Hematopoietic multipotent progenitor cell (in vitro differentiated cells): ENCODE data around the gene RANBP17. TPM values are rescaled to one million over a fixed set of nuclear protein-coding genes. Genes with fewer than 3 reads are reported as not detected.

Experiments used
- DNase-seq, 3 donors: peaks; one replicate each; pipeline ENCODE4 v3.0.0-alpha.2; 2011 to 2015; ENCODE audit warnings: low read depth in 2 of 3, low spot score in 2 of 3
- total RNA-seq: library from RNA; depleted of rRNA; stranded (reverse); fragments of >200 nt; gene quantifications from one replicate; pipeline ENCODE4 v1.2.3, GENCODE V29; 2012

RANBP17 gene
- total RNA-seq, 1 donor, result 12.4 TPM

DNA sequence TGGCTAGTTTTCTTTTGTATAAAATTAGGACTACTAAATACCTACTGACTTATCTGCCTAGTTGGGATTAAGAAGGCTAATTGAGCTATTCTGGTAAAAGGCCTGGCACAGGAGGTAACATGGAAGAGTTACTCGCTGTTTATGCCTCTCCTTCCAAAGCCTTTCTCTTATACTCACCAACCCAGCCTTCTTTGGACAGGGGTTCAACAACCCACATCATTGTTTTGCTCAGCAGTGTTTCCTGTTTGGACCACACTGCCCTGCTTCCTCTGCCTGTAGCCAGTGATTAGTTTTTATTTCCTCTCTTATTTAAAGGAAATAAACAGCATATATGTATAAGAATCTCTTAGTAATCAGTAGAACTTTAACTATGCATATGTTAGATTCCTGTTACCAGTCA lies 362.1 kb downstream of the RANBP17 start:
- DNase-seq, result no peak

DNA sequence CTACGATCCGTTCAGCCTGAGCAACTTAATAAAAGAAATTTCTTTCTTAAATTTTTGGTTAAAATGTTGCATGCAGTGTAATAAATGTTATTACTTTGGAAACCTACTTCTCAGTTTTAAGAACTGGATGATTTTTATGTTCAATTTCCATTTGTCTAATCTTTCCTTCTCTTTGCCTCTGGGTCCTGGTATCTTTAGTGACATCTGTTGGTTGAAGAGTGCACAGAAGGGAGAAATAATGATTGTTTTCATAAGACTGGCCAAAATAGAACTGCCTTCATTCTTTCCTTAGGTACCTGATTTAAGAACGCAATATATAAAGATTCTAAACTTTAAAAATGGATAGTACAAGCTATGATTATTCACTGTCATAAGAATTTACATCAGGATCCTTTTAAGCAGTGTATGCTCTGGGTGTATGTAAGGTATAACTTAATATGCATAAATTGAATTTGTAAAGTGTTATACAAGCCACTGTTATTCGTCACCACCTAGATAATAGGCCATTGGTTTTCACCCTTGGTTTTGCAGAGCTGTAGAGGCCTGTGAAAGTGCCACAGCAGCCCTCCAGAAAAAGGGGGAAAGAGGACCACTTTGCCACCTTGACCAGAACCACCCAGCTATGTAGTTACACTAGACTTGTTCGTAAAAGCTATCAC lies 364.4 kb downstream of the RANBP17 start:
- peak in 1 of 3 donors; percentile 13 for DNase-seq

DNA sequence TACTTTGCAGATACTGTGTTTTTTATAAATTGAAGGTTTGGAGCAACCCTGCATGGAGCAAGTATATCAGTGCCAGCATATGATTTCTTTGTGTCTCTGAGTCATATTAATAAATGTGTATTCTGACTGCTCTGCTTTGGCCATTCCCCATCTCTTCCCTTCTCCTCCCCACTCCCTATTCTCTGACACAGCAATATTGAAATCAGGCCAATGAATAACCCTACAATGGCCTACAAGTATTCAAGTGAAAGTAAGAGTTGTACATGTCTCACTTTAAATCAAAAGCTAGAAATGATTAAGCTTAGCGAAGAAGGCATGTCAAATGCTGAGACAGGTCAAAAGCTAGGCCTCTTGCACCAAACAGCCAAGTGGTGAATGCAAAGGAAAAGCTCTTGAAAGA lies 365.0 kb downstream of the RANBP17 start:
- no peak for DNase-seq

DNA sequence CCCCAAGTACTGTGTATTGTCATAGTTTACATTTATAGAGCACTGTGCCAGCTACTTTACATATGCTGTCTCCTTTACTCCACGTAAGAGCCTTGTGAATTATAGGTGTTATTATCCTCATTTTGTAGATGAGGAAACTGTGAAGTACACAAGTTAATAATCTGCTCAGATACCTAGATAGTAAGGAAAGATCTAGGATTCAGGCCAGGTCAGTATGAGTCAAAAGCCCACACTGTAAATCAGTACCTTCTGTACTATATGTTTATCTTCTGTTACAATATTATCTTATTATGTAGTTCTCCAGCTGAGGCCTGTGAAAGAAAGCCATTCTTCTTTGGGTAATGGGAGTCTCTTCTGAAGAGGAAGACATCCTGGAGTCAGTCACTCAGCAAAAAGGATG lies 374.8 kb downstream of the RANBP17 start:
- DNase-seq, result no peak

DNA sequence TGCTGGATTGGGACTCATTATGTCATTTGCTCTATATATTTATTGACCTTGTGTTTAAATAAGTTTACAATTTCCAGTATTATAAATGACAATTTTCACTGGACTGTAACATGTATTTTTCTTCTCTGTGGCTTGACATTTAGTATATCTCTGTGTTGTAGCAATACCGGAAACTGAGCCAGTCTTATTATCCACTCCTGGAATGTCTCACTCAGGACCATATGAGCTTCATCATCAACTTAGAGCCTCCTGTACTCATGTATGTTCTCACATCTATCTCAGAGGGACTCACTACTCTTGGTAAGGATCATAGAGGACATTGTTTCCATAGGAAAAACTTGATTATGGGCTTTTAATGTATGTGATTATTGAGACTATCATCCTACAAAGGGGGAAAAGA lies 380.7 kb downstream of the RANBP17 start:
- DNase-seq, result no peak

DNA sequence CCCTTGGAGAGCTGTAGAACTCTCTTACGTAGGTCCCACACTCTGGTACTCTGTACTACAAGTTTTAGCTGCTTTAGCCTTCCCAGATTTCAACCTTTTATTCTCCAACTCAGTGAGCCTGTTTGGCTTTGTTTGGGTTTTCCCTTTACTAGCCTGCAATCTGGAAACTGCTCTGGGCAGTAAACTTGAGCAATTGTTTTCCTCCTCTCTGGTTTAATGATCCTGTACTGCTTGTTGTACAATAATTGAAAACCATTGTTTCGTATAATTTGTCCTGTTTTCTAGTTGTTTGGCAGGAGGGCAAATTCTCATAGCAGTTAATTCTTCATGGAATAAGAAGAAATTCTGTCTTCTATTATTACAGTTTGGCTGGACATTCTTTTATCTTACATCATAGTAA lies 384.4 kb downstream of the RANBP17 start:
- DNase-seq, result no peak

DNA sequence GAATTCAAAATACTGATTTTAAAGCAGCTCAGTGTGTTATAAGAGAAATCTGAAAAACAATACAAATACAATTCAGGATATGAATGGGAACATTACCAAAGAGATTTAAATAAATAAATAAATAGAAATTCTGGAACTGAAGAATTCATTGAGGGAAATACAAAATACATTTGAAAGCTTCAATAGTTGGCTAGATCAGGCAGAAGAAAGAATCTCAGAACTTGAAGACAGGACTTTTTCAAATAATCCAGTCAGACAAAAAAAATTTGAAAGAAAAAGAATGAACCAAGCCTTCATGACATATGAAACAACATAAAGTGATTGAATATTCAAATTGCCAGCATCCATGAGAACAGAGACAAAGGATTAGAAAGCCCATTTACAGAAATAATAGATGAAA lies 387.6 kb downstream of the RANBP17 start:
- DNase-seq, result no peak

DNA sequence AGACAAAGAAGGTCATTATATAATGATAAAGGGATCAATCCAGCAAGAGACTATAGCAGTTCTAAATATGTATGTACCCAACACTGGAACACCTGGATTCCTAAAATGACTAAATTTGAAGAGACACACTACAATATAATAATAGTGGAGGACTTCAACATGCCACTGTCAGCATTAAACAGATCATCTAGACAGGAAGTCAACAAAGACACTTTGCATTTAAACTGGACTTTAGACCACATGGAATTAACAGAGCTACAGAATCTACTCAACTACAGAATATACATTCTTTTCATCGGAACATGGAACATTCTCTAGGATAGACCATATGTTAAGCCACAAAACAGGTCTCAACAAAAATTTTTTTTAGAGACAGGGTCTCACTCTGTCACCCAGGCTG lies 388.9 kb downstream of the RANBP17 start:
- no peak for DNase-seq

DNA sequence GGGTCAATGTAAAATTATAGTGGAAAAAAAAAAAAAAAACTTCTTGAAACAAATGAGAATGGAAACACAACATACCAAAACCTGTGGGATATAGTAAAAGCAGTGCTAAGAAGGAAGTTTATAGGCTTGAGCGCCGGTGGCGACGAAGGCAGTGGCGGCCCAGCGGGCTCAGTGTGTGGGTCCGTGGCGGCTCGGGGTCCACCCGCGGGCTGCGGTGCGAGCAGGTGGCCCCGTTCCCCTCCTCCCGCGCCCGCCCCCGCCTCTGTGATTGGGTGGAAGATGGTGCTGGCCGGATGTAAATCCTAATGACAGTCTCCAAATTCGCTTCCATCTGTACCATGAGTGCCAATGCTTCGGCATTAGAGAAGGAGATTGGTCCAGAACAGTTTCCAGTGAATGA lies 389.7 kb downstream of the RANBP17 start:
- no peak for DNase-seq

DNA sequence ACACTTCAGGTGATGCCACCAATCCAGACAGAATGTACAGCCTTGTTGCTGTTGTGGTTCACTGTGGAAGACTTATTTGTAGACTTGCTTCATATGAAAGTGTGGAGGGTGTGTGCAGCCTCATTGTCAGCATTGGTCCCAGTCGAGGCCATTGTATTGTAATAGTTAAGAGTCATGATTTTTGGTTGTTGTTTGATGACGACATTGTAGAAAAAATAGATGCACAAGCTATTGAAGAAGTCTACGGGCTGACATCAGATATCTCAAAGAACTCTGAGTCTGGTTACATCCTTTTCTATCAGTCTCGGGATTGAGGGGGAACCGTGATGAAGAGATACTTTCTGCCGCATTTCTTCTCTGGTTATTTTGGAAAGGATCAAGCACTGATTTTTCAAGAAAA lies 390.9 kb downstream of the RANBP17 start:
- no peak for DNase-seq

DNA sequence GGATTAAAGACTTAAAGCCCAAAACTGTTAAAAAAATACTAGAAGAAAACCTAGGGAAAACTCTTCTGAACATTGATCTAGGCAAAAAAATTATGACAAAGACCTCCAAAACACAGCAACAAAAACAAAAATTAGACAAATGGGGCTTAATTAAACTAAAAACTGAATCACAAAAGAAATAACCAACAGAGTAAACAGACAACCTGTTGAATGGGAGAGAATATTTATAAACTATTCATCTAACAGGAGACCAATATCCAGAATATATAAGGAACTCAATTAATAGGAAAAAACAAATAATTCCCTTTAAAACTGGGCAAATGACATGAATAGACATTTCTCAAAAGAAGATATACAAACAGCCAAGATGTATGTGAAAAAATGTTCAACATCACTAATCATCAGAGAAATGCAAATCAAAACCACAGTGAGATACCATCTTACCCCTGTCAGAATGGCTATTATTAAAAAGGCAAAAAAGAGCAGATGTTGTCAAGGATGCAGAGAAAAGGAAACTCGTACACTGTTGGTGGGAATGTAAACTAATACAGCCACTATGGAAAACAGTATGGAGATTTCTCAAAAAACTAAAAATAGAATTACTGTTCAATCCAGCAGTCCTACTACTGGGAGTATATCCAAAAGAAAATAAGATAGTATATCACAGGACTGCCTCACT lies 397.1 kb downstream of the RANBP17 start:
- no peak for DNase-seq

DNA sequence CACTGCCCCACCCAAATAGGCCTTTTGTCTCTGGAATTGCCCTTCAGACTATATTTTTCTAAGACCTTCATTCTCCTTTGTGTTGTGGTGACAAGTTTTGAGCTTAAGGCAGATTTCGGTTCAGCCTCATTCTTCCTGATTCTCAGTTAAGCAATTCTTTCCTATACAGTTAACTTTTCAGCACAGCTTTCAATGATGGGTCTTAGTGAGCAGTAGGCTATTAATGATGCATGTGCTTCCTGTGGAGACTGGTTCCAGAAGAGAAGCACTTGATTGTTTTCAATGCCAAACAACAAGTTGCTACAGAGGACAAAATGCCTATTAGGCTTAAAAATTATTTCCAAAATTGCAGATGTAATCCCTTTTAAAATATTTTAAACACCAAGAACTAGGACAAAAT lies 399.5 kb downstream of the RANBP17 start:
- DNase-seq, result no peak

DNA sequence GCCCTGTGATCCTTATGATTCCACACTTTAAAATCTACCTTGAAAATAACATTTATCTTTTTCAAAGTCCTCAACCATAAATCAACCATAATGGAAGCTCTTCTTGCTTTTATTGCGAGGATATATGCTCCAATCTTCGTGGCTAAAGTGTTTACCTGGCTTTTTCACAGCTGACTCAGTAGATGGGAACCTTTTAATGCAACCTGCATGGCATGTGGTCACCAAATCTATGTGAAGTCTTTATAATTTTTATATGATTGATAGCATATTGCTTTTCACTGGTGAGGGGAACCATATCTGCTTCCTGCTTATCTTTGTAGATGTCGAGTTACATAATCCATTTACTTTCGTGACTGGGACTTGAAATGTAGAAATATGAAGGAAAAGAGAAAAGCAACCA lies 400.1 kb downstream of the RANBP17 start:
- no peak for DNase-seq

DNA sequence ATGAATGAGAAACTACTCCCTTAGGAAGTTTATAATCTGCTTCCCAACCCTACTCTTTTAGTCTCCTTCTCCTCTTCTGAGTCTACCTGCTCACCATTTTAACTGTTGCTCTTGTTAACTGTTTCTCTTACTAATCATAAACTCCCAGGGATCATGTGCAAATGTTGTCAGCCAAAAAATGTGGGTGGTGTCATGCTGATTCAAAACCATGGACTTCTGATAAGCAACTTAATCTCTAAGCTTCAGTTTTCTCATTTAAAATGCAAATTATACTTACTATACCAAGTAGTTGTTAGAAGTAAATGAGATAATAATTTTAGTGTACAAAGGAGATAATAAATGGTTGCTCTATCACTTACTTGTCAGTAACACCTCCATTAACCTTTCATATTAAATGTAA lies 401.4 kb downstream of the RANBP17 start:
- no peak for DNase-seq

DNA sequence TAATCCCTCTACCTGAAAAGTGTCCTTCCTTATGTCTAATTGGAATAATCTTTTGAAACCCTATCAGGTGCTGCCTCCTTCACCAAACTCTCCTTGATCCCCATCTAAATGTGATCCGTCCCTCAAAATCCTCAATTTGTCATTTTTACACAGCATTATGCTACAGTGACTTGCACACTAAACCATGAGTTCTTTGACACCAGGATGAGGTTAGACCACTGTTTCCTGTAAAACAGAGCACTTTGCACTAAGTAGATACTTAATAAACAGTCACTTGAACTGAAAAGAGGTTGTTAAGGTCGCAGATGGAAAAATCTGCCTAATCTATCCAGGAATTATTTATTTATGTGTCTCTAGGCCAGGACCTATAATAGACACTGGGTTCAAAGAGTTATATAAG lies 403.0 kb downstream of the RANBP17 start:
- peak in 2 of 3 donors; percentile 3 to 44 for DNase-seq

DNA sequence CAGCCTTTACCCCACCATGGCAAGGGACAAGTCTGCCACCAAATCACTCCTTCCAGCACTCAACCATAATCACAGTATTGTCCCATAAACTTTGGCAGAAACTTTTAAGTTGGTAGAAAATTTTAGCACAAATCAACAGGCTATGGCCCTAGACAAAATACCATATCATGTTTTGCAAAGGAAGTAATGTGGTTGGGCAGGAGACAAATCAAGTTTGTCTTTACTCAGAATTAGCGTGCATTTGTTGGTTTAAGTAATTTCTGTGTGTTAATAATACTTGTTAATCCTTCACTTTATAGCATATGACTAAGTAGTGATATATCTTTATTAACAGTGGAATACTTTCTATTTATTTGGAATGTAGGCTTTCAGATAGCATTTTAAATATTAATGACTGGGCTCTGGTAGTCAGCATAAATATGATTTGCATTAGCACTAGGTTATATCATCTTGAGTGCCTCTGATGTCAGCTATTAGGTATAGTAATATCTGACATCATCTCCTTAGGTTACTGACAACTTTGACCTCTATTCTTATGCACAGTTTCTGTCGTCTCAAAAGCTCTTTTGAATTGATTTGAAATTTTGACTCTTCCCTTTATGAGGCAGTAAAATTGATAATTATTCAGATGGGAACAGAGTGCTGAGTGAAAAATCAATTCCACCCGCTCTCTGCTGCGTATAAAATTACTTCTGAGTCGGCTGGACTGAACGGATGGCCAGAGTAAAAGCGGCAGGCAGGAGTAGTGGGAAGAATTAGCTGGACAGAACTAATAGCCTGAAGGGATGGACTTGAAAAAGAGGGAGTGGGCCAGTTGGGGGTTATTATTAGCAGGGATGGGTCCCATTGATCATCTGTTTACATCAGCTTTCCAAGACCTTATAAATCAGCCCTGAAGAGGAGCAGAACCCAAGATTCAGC lies 407.1 kb downstream of the RANBP17 start:
- no peak for DNase-seq

DNA sequence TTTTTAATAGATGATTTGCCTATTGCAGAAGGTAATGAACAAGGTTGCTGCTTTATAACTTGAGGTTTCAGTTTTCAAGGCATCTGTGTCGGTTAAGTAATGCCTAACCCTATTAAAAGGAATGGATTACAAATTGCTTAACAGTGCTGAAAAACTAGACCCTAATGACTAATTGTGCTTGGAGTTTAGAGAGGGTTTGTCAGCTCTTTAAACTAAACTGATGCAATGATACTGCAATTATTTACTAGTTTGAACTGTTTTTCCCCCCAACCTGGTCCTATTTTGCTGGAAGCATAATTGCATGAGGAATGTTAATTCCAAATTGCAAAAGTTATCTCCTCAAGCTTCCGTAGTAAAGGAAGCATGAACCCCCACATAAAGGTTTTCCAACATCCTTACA lies 407.9 kb downstream of the RANBP17 start:
- DNase-seq, result no peak

DNA sequence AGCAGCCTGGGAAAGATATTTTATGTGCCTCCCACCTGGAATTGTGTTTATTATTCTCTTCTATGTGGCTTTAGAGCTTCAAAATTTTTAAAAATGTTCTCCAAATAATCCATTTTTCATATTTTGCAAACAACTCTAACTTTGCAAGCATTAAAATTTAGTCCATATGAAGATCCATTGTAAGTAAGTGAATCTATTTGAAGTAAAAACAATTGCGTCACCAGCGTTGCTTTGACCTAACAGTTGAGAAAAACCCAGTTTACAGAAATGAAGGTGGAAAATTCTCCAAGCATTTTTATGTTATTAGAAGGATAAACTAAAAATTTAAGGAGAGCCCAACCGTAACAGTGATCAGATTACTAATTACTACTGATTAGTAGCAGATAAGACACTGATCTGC lies 408.3 kb downstream of the RANBP17 start:
- no peak for DNase-seq

DNA sequence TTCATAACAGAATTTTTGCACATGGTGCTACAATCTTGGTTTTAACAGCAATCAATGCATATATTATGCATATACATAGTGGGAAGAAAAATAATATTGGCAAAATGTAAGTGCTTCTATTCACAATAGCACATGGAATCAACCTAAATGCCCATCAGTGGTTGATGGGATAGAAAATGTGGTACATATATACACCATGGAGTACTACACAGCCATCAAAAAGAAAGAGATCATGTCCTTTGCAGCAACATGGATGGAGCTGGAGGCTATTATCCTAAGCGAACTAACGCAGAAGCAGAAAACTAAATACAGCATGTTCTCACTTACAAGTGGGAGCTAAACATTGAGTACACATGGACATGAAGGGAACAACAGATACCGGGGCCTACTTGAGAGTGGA lies 410.0 kb downstream of the RANBP17 start:
- DNase-seq, result no peak

DNA sequence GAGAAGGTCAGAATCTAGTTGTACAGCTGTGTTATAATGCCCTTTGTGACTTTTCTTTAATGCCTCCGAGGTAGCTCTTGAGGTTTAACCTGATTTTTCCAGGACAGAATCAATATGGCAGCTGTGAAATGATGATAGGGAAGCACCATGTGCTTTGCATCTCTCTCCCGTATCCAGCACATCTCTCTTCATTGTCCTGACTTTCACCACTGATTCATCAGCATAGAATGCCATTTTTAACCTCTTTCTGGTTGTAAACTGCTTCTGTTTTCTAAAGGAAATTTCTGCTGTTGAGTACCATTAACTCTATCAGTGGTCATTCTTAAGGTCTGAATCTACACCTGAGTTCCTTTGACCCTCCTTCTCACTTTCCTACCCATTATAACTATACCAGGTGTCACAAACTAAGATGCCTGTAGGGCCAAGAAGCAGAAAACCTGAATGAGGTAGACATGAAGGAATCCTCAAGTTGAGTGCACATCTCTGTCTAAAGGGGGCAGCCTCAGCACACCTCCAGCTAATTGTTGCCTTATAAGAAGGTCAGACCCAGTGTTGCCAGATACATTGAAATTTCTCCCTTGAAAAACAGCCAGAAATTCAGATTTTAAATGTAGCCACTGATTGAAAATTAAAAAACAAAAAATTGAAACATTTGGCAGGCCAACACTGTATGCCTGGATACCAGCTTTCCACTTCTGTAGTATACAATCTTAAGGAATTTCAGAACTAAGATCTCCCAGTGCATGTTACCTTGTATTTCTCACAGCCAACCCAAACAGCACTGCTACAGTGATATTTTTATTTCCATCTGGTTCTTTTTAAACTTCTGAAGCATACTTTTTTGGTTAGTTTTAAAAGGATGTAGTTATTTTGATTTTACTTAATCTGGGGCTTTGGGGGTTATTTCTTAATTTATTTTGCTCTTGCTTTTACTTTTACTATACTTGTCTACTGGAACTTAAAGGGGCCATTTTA lies 411.5 kb downstream of the RANBP17 start:
- DNase-seq, result peak in 2 of 3 donors; percentile 19 to 52
